ENCODE results near the gene TRPC1.

- no peak for TF ChIP-seq TAF1 (IDR thresholded peaks at IDR 0.05; ENCODE audit: borderline replicate concordance, insufficient read depth, low read length)
- no peak for TF ChIP-seq SIN3A (IDR thresholded peaks at IDR 0.05; ENCODE audit: borderline replicate concordance, insufficient read depth, low read length)
Measured at GRCh38 chr3:142853270-142854168, 129.7 kb downstream of the TRPC1 start.

Measured in PFSK-1 (cell line).